Kidney epithelial cell (primary cell): ENCODE measurements around the gene PODXL2. TPM values are rescaled to one million over a fixed set of nuclear protein-coding genes. Genes with fewer than 3 reads are reported as not detected.
"Not testable (repeated sequence)": the region's sequence is repeated elsewhere in the genome, so short reads cannot be mapped to it uniquely, and the experiment has no call there.

Experiments used
- DNase-seq: peaks from one replicate; pipeline ENCODE4 v3.0.0-alpha.2; 2010; ENCODE audit warnings: low read depth
- H3K27me3 ChIP-seq: 2 replicates; pipeline ENCODE4 v1.6.0; 2011; ENCODE audit warnings: low read length; ENCODE audit not compliant: control insufficient read depth, insufficient read depth
- H3K36me3 ChIP-seq: 2 replicates; pipeline ENCODE4 v1.5.1; 2011; ENCODE audit warnings: low read length; ENCODE audit not compliant: control insufficient read depth, insufficient read depth
- H3K4me3 ChIP-seq: 2 replicates; pipeline ENCODE4 v1.5.1; 2011; ENCODE audit warnings: low read depth, mild to moderate bottlenecking, control low read depth, low read length
- total RNA-seq: library from RNA; depleted of rRNA; stranded (reverse); fragments of >200 nt; gene quantifications from 2 replicates; pipeline ENCODE4 v1.2.3, GENCODE V29; 2015
- TF ChIP-seq, protein P1 (sequence below): IDR thresholded peaks from 2 replicates; pipeline ENCODE4 v1.5.1; 2011; ENCODE audit warnings: mild to moderate bottlenecking, moderate library complexity, low read length, control low read depth, inconsistent platforms; ENCODE audit not compliant: insufficient read depth, poor library complexity, severe bottlenecking

Gene PODXL2
- total RNA-seq, 1 donor from 2014 or later = 69.5 TPM

- TF ChIP-seq, protein P1, sequence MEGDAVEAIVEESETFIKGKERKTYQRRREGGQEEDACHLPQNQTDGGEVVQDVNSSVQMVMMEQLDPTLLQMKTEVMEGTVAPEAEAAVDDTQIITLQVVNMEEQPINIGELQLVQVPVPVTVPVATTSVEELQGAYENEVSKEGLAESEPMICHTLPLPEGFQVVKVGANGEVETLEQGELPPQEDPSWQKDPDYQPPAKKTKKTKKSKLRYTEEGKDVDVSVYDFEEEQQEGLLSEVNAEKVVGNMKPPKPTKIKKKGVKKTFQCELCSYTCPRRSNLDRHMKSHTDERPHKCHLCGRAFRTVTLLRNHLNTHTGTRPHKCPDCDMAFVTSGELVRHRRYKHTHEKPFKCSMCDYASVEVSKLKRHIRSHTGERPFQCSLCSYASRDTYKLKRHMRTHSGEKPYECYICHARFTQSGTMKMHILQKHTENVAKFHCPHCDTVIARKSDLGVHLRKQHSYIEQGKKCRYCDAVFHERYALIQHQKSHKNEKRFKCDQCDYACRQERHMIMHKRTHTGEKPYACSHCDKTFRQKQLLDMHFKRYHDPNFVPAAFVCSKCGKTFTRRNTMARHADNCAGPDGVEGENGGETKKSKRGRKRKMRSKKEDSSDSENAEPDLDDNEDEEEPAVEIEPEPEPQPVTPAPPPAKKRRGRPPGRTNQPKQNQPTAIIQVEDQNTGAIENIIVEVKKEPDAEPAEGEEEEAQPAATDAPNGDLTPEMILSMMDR = no peak
- no peak overlapping the region for H3K4me3 ChIP-seq
- H3K27me3 ChIP-seq = no peaks in the 10 kb centered on the region
- no peak for DNase-seq
- H3K36me3 ChIP-seq = no peaks in the 10 kb centered on the region
Measured at GRCh38 chr3:127702151-127702578, 73.2 kb downstream of the PODXL2 start.

DNA sequence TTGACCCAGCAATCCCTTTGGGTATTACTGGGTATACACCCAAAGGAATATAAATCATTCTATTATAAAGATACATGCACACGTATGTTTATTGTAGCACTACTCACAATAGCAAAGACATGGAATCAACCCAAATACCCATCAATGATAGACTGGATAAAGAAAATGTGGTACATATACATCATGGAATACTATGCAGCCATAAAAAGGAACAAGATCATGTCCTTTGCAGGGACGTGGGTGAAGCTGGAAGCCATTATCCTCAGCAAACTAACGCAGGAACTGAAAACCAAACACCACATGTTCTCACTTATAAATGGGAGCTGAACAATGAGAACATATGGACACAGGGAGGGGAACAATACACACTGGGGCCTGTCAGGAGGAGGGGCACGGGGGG is 75.9 kb downstream of the PODXL2 start:
- not testable (repeated sequence) for DNase-seq, H3K4me3 ChIP-seq, H3K27me3 ChIP-seq, H3K36me3 ChIP-seq

GRCh38 chr3:127706312-127706711 is 77.3 kb downstream of the PODXL2 start:
- Histone ChIP-seq H3K4me3 (no peak overlapping the region), H3K36me3 (no peaks in the 10 kb centered on the region), H3K27me3 (no peaks in the 10 kb centered on the region)
- TF ChIP-seq, protein P1 = no peak
- DNase-seq = no peak

GRCh38 chr3:127706785-127707351 is 77.9 kb downstream of the PODXL2 start:
- TF ChIP-seq, protein P1 = no peak
- no peak for DNase-seq
- H3K4me3 ChIP-seq = no peak overlapping the region
- H3K36me3 ChIP-seq = no peaks in the 10 kb centered on the region
- no peaks in the 10 kb centered on the region for H3K27me3 ChIP-seq

GRCh38 chr3:127707851-127708411 is 78.9 kb downstream of the PODXL2 start:
- Histone ChIP-seq H3K36me3 (no peaks in the 10 kb centered on the region), H3K4me3 (no peak overlapping the region), H3K27me3 (no peaks in the 10 kb centered on the region)
- TF ChIP-seq, protein P1 = no peak
- DNase-seq = no peak

- Histone ChIP-seq H3K27me3 (no peaks in the 10 kb centered on the region), H3K36me3 (no peaks in the 10 kb centered on the region), H3K4me3 (no peak overlapping the region)
- TF ChIP-seq, protein P1 = no peak
- DNase-seq = no peak
Measured at GRCh38 chr3:127708837-127709236, 79.9 kb downstream of the PODXL2 start.
